CMK (cell line): Measurements from ENCODE around the gene DENND1A.

ENCODE experiments used
- DNase-seq: peaks from one replicate; pipeline ENCODE4 v3.0.0-alpha.2; 2010; ENCODE audit warnings: low read depth

DENND1A gene

DNA sequence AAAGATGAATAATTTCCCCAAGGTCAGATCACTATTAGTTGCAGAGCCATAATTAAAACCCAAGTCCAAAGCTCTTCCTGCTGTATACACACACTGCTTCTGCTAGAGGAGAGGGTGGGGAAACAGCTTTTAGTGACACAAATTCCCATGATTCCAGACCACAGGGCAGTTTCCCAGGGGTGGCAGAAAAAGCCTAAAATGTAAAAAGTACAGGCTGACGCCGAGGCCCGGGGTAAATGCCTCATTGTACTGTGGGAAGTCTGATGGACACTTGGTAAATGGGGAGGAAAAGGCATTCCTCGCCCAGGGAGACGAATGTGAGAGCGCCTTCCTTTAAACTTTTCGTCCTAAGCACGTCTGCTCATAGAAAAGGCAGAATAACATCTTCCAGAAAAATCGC lies 65.7 kb downstream of the DENND1A start:
- DNase-seq, result no peak

GRCh38 chr9:123863164-123863855 lies 66.6 kb downstream of the DENND1A start:
- DNase-seq, result no peak

- no peak for DNase-seq
These were observed 68.2 kb downstream of the DENND1A start for GRCh38 chr9:123861756-123862120.

DNA sequence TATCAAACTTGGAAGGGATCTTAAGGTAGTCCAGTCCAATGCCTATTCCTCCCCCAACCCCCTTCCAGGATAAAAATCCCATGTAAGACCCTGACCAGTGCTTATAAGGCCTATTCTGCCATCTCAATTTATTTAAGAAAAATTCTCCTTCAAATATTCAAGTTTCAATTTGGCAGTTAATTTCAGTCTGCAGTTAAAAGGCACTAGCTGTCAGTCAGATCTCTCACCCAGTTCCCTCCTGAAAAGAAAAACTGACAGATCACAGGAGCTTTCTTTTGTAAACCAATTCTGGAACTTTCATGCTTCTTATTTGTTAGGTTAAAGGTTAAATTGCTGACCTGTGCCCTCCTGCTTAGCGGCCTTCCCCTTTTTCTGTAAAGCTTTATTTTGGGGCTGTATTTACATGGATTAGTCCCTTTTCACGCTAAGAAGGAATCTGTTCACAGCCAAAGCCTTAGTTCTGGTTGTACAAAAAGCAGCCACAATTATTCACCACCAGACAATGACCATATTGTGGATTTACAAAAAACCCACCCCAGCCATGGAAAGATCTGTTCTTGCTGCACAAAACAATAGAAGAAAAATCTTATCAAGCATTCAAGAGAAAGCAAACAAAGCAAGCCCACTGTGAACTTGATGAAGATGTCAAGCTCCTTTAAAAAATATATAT lies 68.7 kb downstream of the DENND1A start:
- no peak for DNase-seq

GRCh38 chr9:123860603-123861002 lies 69.3 kb downstream of the DENND1A start:
- no peak for DNase-seq

- no peak for DNase-seq
These were observed 77.5 kb downstream of the DENND1A start for GRCh38 chr9:123852403-123852802.

- DNase-seq, result no peak
These were observed 78.1 kb downstream of the DENND1A start for GRCh38 chr9:123851851-123852250.

DNA sequence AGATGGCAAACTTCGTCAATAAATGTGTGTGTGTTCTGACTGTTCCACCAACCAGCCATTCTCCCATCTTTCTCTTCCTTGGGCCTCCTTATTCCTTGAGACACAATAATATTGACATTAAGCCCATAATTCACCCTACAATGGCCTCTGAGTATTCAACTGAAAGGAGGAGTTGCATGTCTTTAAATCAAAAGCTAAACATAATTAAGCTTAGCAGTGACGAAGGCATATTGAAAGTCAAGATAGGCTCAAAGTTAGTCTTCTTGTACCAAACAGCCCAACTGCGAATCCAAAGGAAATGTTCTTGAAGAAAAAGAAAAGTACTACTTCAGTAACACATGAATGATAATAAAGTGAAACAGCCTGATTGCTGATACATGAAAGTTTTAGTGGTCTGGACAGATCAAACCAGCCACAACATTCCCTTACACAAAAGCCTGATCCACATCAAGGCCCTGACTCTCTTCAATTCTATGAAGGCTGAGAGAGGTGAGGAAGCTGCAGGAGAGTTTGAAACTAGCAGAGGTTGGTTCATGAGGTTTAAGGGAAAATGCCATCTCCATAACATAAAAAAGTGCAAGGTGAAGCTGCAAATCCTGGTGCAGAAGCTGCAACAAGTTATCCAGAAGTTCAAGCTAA lies 81.4 kb downstream of the DENND1A start:
- DNase-seq, result no peak

DNA sequence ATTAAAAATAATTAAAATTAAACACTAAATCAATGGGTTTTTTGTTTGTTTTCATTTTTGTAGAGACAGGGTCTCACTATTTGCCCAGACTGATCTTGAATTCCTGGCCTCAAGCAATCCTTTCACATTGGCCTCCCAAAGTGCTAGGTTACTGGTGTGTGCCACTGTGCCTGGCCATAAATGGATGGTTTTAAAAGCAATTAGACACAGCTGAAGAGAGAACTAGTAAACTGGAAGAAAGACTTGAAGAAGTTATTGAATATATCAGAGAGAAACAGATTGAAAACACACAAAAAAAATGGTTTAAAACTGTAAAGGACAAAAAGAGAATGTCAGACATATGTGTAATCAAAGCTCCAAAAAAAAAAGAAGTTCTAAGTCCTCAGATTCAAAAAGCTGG lies 83.0 kb downstream of the DENND1A start:
- DNase-seq, result no peak

DNA sequence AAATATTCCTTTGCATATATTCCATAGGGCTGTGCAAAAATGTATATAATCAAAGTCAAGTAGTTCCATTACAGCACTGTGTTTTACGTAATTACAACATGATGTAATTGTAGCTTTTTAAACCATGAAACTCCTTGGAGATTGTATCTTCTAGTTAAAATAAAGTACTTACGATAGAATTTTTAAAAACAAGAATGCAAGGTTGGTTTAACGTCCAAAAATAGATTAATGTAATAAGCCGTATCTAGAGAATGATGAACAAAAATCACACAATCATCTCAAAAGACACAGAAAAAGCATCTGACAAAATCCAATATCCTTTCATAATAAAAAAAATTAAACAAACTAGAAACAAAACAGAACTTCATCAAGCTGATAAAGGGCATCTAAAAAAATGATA lies 86.2 kb downstream of the DENND1A start:
- DNase-seq, result no peak

DNA sequence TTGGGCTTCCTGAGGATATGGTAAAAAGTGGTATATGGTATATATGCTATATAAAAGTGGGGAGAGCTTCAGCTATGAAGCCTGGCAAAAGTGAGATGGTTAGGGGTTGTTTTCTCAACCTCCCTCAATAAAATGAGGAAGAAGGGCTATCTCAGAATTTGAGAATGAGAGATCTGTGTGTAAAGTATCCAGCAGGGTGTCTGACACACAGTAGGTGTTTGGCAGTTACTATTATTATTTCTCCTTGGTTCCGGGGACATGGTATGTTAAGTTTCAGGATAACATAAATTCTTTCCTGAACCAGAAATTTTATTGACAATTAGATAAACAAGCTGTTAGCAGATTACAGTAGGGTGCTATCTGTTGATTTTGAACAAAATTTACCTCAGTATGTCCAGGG lies 94.1 kb downstream of the DENND1A start:
- no peak for DNase-seq

GRCh38 chr9:123834889-123835562 lies 94.9 kb downstream of the DENND1A start:
- DNase-seq, result no peak

DNA sequence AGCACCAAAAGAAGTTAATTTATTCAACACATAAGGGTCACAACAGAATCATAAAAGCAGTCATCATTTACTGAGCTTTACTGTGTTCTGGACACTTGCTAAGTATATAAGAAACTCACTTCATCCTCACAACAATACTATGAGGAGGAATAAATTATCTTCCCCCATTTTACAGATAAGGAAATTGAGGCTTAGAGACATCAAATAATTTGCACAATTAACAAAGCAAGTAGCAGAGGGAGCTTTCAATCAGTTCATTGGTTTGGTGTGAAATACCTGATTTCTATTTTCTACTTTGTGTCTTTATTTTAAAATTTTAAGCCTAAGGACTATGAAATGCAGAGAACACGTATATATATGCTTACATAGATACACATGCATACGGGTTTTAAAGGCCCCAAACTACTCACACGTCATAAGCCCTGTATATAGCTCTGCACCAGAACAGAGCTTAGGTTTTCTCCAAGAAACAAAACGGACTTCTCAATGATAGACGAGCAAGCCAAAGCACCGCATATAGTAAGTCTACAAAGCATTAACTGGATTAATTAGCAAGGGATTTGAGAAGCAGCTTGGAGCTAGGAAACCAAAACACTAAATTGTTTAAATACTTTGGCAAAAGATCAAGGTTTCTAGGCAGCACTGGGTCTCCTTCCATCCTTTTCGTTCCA lies 95.6 kb downstream of the DENND1A start:
- no peak for DNase-seq

DNA sequence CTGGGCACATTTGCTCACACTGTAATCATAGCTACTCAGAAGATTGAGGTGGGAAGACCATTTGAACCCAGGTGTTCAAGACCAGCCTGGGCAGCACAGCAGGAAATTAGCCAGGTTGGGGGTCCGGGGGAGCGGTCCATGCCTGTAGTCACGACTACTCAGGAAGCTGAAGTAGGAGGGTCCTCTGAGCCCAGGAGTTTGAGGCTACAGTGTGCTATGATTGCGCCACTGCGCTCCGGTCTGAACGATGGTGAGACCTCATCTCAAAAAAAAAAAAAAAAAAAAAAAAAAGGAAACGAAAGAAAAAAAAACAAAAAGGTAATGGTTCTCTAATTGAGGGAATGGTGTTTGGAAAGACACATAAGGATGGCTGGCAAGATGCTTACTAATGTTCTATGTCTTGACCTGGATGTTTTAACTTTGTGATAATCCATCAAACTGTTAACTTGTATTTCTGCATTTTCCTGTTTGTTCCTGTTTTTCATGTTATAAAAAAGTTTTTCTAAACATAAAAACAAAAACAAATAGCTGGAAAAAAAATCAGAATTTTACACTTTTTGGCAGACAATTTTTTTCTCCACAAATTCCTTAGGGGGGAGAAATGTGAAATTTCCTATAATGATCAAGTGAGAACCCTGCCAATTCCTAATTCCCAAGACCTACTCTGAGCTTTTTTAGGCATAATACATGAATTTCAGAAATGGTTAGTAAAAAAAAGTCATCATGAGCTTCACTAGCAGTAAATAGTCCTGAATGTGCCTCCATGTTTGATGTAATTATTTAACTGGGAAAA lies 96.9 kb downstream of the DENND1A start:
- no peak for DNase-seq

DNA sequence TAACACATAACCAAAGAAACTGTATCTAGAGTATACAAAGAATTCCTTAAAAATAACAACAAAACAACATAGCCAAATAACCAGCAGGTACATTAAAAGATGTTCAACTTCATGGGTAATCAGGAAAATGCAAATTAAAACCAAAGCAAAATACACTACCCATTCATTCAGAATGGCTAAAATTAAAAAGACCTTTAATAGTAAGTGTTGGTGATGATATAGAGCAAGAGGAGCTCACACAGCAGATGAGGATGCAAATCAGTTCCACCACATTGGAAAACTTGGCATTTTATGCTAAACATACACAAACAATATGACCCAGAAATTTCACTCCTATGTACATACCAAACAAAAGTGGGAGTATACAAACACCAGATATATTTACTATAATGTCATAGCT lies 97.8 kb downstream of the DENND1A start:
- no peak for DNase-seq

- DNase-seq, result no peak
These were observed 101.5 kb downstream of the DENND1A start for GRCh38 chr9:123828449-123828848.

GRCh38 chr9:123825342-123826060 lies 104.4 kb downstream of the DENND1A start:
- no peak for DNase-seq

DNA sequence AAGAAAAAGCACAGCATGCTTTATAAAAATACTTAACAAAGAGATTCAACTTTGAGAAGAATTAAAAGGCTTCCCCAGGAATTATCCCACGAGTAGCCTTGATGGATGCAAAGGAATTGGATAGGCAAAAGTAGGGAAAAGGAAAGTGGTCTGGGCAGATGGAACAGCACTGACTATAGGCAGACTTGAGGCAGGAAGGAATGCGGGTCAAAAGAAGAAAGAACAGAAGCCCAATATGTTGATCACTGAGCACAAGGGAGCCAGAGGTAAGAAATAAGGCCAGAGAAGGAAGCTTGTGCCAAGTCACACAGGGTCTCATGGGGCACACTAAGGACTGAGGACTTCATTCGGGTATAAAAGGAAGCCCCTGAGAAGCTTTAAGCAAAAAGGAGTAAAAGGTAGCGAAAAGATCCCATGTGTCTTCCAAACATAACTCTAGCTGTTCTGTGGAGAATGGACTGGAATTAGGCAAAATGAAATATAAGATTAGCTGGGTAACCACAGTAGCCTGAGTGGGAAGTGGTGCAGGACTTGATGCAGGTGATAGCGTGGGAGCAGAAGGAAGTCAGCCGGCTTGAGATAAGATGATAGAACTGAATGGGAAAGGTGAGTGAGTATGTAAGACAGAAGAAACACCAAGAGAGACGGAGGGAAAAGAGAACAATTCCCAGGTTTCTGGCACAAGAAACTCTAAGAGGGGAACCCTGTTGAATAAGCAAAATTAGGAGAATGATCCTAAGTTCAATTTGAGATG lies 106.6 kb downstream of the DENND1A start:
- DNase-seq, result peak; percentile 44

GRCh38 chr9:123821619-123822018 lies 108.3 kb downstream of the DENND1A start:
- DNase-seq, result no peak

DNA sequence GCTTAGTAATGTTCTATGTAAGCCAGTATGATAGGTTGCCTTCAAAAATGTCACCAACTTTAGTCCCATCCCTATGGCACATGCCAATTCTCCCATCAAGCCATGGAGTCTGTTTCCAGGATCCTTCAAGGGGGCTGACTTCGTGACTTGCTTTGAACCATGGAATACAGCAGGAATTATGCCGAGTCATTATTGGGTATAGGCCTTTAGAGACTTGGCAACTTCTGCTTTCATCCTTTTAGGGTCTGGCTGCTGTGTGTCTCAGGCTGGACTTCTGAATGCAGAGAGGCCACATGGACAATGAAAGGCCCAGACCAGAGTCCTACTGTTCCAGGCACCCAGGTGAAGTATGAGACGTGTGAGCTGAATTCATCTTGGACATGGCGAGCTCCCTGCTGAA lies 109.8 kb downstream of the DENND1A start:
- DNase-seq, result no peak
